ENCODE results near the gene ZSWIM5.
"Not testable (repeated sequence)": the region's sequence is repeated elsewhere in the genome, so short reads cannot be mapped to it uniquely, and the experiment has no call there.

ZSWIM5 gene

GRCh38 chr1:45089711-45090110, 116.7 kb downstream of the ZSWIM5 start:
- no peak overlapping the region for H3K4me3 ChIP-seq (replicated peaks; ENCODE audit: insufficient read depth, low read length)
- H3K27me3 ChIP-seq (ENCODE audit: insufficient read depth, poor library complexity, severe bottlenecking): no peaks in the 10 kb centered on the region
- H3K27ac ChIP-seq (replicated peaks): no peak overlapping the region
- no peak for TF ChIP-seq REST (IDR thresholded peaks at IDR 0.05; ENCODE audit: insufficient replicate concordance, low read depth)
- no peak for TF ChIP-seq GABPA (IDR thresholded peaks at IDR 0.05; ENCODE audit: low read depth)
- TF ChIP-seq POLR2AphosphoS5 (IDR thresholded peaks at IDR 0.05; ENCODE audit: low read depth): no peak
- TF ChIP-seq CTCF (IDR thresholded peaks at IDR 0.05; ENCODE audit: insufficient read depth, low read length): no peak
- no peak for TF ChIP-seq SPI1 (IDR thresholded peaks at IDR 0.05; ENCODE audit: borderline replicate concordance, low read depth)
- DNase-seq (ENCODE audit: low read depth in 1 of 2, low spot score in 1 of 2): no peak

- DNase-seq (ENCODE audit: low read depth in 1 of 2, low spot score in 1 of 2): no peak
- TF ChIP-seq GABPA (IDR thresholded peaks at IDR 0.05; ENCODE audit: low read depth) (no peak), CTCF (IDR thresholded peaks at IDR 0.05; ENCODE audit: insufficient read depth, low read length) (no peak), POLR2AphosphoS5 (IDR thresholded peaks at IDR 0.05; ENCODE audit: low read depth) (no peak), REST (IDR thresholded peaks at IDR 0.05; ENCODE audit: insufficient replicate concordance, low read depth) (no peak)
- no peak overlapping the region for H3K27ac ChIP-seq (replicated peaks)
Measured at GRCh38 chr1:45084562-45084961, 121.8 kb downstream of the ZSWIM5 start.

GRCh38 chr1:45079533-45079932, 126.9 kb downstream of the ZSWIM5 start:
- DNase-seq (ENCODE audit: low read depth in 1 of 2, low spot score in 1 of 2): no peak
- H3K4me3 ChIP-seq (replicated peaks; ENCODE audit: insufficient read depth, low read length): no peak overlapping the region
- no peak for TF ChIP-seq POLR2AphosphoS5 (IDR thresholded peaks at IDR 0.05; ENCODE audit: low read depth)
- TF ChIP-seq CTCF (IDR thresholded peaks at IDR 0.05; ENCODE audit: insufficient read depth, low read length): no peak
- TF ChIP-seq GABPA (IDR thresholded peaks at IDR 0.05; ENCODE audit: low read depth): no peak
- TF ChIP-seq REST (IDR thresholded peaks at IDR 0.05; ENCODE audit: insufficient replicate concordance, low read depth): no peak
- no peak for TF ChIP-seq SPI1 (IDR thresholded peaks at IDR 0.05; ENCODE audit: borderline replicate concordance, low read depth)
- H3K27ac ChIP-seq (replicated peaks): no peak overlapping the region
- no peaks in the 10 kb centered on the region for H3K27me3 ChIP-seq (ENCODE audit: insufficient read depth, poor library complexity, severe bottlenecking)

More at GRCh38 chr1:45084562-45084961, 121.8 kb downstream of the ZSWIM5 start:
- Histone ChIP-seq H3K27me3 (ENCODE audit: insufficient read depth, poor library complexity, severe bottlenecking) (no peaks in the 10 kb centered on the region), H3K4me3 (replicated peaks; ENCODE audit: insufficient read depth, low read length) (no peak overlapping the region)

- not testable (repeated sequence) for H3K27me3 ChIP-seq (ENCODE audit: insufficient read depth, poor library complexity, severe bottlenecking); H3K27ac ChIP-seq (replicated peaks); DNase-seq (ENCODE audit: low read depth in 1 of 2, low spot score in 1 of 2); H3K4me3 ChIP-seq (replicated peaks; ENCODE audit: insufficient read depth, low read length)
Measured at GRCh38 chr1:45076959-45077358, 129.4 kb downstream of the ZSWIM5 start.
